ENCODE results near the gene PPT2.
"Not testable (repeated sequence)": the region's sequence is repeated elsewhere in the genome, so short reads cannot be mapped to it uniquely, and the experiment has no call there.

The PPT2 gene

DNA sequence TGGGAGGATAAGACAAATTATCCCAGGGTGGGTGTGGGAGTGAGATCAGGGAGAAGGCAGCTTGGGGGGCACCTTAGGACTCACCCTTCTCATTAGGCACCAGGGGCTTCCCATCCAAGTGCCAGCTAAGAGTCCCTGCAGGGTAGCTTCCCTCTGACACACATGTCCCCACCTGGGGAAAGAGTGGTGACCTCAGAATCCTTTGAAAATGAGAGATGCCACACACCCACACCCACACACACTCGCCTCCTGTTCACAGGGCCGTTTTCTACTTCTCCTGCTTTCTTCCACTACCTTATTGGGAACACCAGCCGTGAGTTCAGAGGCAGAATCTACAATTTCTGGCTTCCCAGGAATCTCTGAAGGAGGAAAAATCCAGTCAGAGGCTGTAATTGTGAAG, 29.1 kb downstream of the PPT2 start:
- Histone ChIP-seq H3K27ac (ENCODE audit: poor library complexity, severe bottlenecking) (no peak overlapping the region), H3K4me1 (ENCODE audit: insufficient read depth, poor library complexity, severe bottlenecking) (no peaks in the 10 kb centered on the region), H3K9me3 (ENCODE audit: severe bottlenecking) (no peaks in the 10 kb centered on the region), H3K36me3 (ENCODE audit: low read depth) (peaks cover 40% of the 10 kb centered on the region), H3K27me3 (ENCODE audit: insufficient read depth, poor library complexity, severe bottlenecking) (no peaks in the 10 kb centered on the region), H3K4me3 (ENCODE audit: severe bottlenecking) (no peak overlapping the region)
- no peak for TF ChIP-seq CTCF (IDR thresholded peaks at IDR 0.05; ENCODE audit: poor library complexity, severe bottlenecking)
- no peak for DNase-seq (ENCODE audit: low spot score)
- no peak for ATAC-seq (ENCODE audit: low read depth)

- no peak for ATAC-seq (ENCODE audit: low read depth)
- no peak for TF ChIP-seq CTCF (IDR thresholded peaks at IDR 0.05; ENCODE audit: poor library complexity, severe bottlenecking)
Measured at GRCh38 chr6:32183483-32184083, 29.6 kb downstream of the PPT2 start.

GRCh38 chr6:32184084-32184640, 30.2 kb downstream of the PPT2 start, which contains the start of gene AGER:
Gene AGER (minus strand): TSS chr6:32184253. CDS start chr6:32184222, 31 bp downstream.
- ATAC-seq (ENCODE audit: low read depth) (no peak), DNase-seq (ENCODE audit: low spot score) (no peak)
- no peak for TF ChIP-seq CTCF (IDR thresholded peaks at IDR 0.05; ENCODE audit: poor library complexity, severe bottlenecking)
- Histone ChIP-seq H3K27ac (ENCODE audit: poor library complexity, severe bottlenecking) (no peak within 1 kb of the TSS), H3K4me1 (ENCODE audit: insufficient read depth, poor library complexity, severe bottlenecking) (peaks cover 4% of the 10 kb centered on the region), H3K9me3 (ENCODE audit: severe bottlenecking) (no peaks in the 10 kb centered on the region), H3K4me3 (ENCODE audit: severe bottlenecking) (no peak within 1 kb of the TSS), H3K36me3 (ENCODE audit: low read depth) (peaks cover 43% of the 10 kb centered on the region), H3K27me3 (ENCODE audit: insufficient read depth, poor library complexity, severe bottlenecking) (no peaks in the 10 kb centered on the region)

More at GRCh38 chr6:32183483-32184083, 29.6 kb downstream of the PPT2 start:
- Histone ChIP-seq H3K36me3 (ENCODE audit: low read depth) (peaks cover 43% of the 10 kb centered on the region), H3K27me3 (ENCODE audit: insufficient read depth, poor library complexity, severe bottlenecking) (no peaks in the 10 kb centered on the region), H3K4me1 (ENCODE audit: insufficient read depth, poor library complexity, severe bottlenecking) (peaks cover 2% of the 10 kb centered on the region), H3K4me3 (ENCODE audit: severe bottlenecking) (no peak overlapping the region), H3K27ac (ENCODE audit: poor library complexity, severe bottlenecking) (no peak overlapping the region), H3K9me3 (ENCODE audit: severe bottlenecking) (no peaks in the 10 kb centered on the region)
- DNase-seq (ENCODE audit: low spot score): no peak

DNA sequence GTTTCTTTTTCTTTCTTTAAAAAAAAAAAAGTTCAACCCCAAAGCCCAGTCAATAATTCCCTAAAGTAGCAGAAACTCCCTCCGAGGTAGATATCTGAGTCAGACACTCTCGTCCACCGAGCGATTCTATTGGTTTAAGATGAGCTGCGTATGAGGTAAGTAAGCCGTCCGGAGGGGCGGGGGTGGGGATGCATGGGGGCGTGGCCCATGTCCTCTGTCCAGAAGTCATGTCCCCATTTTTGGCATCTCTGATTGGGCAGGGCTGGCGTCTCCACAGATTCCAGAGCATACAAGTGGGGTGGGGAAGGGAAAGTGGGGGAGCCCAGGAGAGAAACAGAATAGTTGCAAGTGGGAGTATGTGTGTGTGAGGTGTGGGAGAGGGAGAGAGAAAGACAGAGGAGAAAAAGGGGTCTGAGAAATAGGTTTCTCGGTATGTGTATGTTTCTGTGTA, 31.8 kb downstream of the PPT2 start:
- H3K27me3 ChIP-seq (ENCODE audit: insufficient read depth, poor library complexity, severe bottlenecking); H3K4me3 ChIP-seq (ENCODE audit: severe bottlenecking); DNase-seq (ENCODE audit: low spot score); H3K9me3 ChIP-seq (ENCODE audit: severe bottlenecking); H3K4me1 ChIP-seq (ENCODE audit: insufficient read depth, poor library complexity, severe bottlenecking): not testable (repeated sequence)
- peaks cover 41% of the 10 kb centered on the region for H3K36me3 ChIP-seq (ENCODE audit: low read depth)
- peak overlapping the region; percentile 25 for H3K27ac ChIP-seq (ENCODE audit: poor library complexity, severe bottlenecking)
- ATAC-seq (ENCODE audit: low read depth): peak; percentile 83

- H3K4me1 ChIP-seq (ENCODE audit: insufficient read depth, poor library complexity, severe bottlenecking); H3K4me3 ChIP-seq (ENCODE audit: severe bottlenecking); DNase-seq (ENCODE audit: low spot score); H3K9me3 ChIP-seq (ENCODE audit: severe bottlenecking); ATAC-seq (ENCODE audit: low read depth); H3K27me3 ChIP-seq (ENCODE audit: insufficient read depth, poor library complexity, severe bottlenecking): not testable (repeated sequence)
- H3K27ac ChIP-seq (ENCODE audit: poor library complexity, severe bottlenecking): peak overlapping the region; percentile 25
- H3K36me3 ChIP-seq (ENCODE audit: low read depth): peaks cover 35% of the 10 kb centered on the region
Measured at GRCh38 chr6:32186151-32186840, 32.4 kb downstream of the PPT2 start.

Data from RWPE2 (cell line).